ENCODE results near the gene CARS1. TPM values are rescaled to one million over a fixed set of nuclear protein-coding genes. Genes with fewer than 3 reads are reported as not detected.

CARS1 gene
- total and polyA plus RNA-seq, 2 of the 8 experiments (the other 6 are each of a cell fraction or from before 2014, with no cell fraction given): 44.1 to 100 TPM

DNA sequence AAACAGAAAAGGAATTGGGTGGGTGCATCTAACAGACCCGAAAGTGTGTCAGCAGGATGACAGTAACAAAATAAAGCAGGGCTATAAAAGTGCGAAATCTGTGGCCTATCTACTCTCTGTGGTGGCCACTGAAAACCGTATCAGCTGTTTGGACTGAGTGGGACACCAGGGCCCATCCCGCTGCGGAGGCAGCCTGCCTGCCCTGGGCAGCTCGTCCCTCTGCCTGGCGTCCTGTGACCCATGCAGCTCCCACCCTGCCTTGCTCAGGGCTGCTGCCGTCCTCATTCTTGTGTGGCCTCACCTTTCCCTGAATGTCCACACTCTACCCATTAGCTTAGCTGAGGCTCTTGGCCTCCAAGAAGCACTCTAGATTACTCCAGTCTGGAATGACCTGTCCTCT, 30.4 kb downstream of the CARS1 start:
- FAIRE-seq: no peak
- Histone ChIP-seq H3K14ac (ENCODE audit: insufficient read length) (no peak overlapping the region), H3K9ac (replicated peaks in 1 of 4; ENCODE audit: extremely low read depth in 1 of 4, low read depth in 3 of 4, low read length in 3 of 4) (no peak overlapping the region), H2BK12ac (ENCODE audit: low read depth, low read length) (no peak overlapping the region), H3K79me1 (ENCODE audit: low read depth, low read length) (peaks cover 3% of the 10 kb centered on the region; the same call in 1 of the 2 replicates), H3K4me2 (ENCODE audit: insufficient read depth in 1 of 2, low read depth in 2 of 2, low read length in 2 of 2) (no peak overlapping the region), H4K8ac (ENCODE audit: extremely low read depth, insufficient read depth, low read length) (no peak overlapping the region), H3K9me3 (ENCODE audit: insufficient read depth in 2 of 2, low read depth in 1 of 2, low read length in 1 of 2) (no peaks in the 10 kb centered on the region), H2BK20ac (ENCODE audit: low read length) (no peak overlapping the region), H2AFZ (ENCODE audit: low read length) (no peak overlapping the region), H4K5ac (ENCODE audit: insufficient read length, low read depth, low read length) (no peak overlapping the region), H3K4me1 (replicated peaks in 1 of 4; ENCODE audit: control insufficient read depth in 3 of 4, insufficient read depth in 4 of 4, low read length in 3 of 4) (no peaks in the 10 kb centered on the region; a peak in 1 of 7 replicates), H3K56ac (replicated peaks; ENCODE audit: insufficient read length, low read depth, low read length) (no peak overlapping the region), H3K18ac (ENCODE audit: extremely low read depth, low read length) (no peak overlapping the region), H2BK15ac (ENCODE audit: low read length) (no peak overlapping the region), H3K23ac (ENCODE audit: insufficient read length) (no peak overlapping the region), H3K79me2 (ENCODE audit: control insufficient read depth in 1 of 2, insufficient read depth in 2 of 2, low read length in 2 of 2) (peaks cover 0 to 3% of the 10 kb centered on the region in 2 experiments; a peak in 1 of 4 replicates), H4K20me1 (replicated peaks in 1 of 2; ENCODE audit: control insufficient read depth in 1 of 2, insufficient read depth in 2 of 2, low read length in 2 of 2) (peaks cover 3 to 16% of the 10 kb centered on the region in 2 experiments), H3K4me3 (ENCODE audit: extremely low read depth in 1 of 4, insufficient read depth in 2 of 4, low read depth in 3 of 4, low read length in 4 of 4) (no peak overlapping the region), H2BK120ac (replicated peaks; ENCODE audit: low read depth, low read length) (no peak overlapping the region), H2BK5ac (ENCODE audit: low read depth, low read length) (no peak overlapping the region), H3K23me2 (ENCODE audit: low read depth, low read length) (no peaks in the 10 kb centered on the region), H3K4ac (replicated peaks; ENCODE audit: insufficient read length, low read depth, low read length) (no peak overlapping the region), H3K27me3 (replicated peaks in 1 of 4; ENCODE audit: control insufficient read depth in 3 of 4, extremely low read depth in 1 of 4, insufficient read depth in 3 of 4, low read length in 3 of 4) (no peaks in the 10 kb centered on the region), H2AK5ac (ENCODE audit: low read depth, low read length) (no peak overlapping the region), H3K36me3 (ENCODE audit: control insufficient read depth in 2 of 4, insufficient read depth in 4 of 4, low read length in 3 of 4) (peaks cover 10 to 64% (median 40%) of the 10 kb centered on the region in 4 experiments), H3K27ac (ENCODE audit: low read depth, low read length) (no peak overlapping the region), H4K91ac (replicated peaks; ENCODE audit: insufficient read length, low read length) (no peak overlapping the region)
- DNase-seq (ENCODE audit: low read depth in 1 of 2, low spot score in 2 of 2): no peak
- POLR2A ChIA-PET (ENCODE audit: partially characterized antibody): interaction anchor here (0.5 to 1.2 kb wide), 4 partner anchors 11 to 88 kb away, joined by 3 to 4 read pairs (median 4); no protein-coding TSS in a partner anchor
- TF ChIP-seq BCL11A (IDR thresholded peaks at IDR 0.05; ENCODE audit: low read depth in 2 of 2, low read length in 2 of 2) (no peak), CHD1 (IDR thresholded peaks at IDR 0.05; ENCODE audit: low read depth, low read length) (no peak), SIRT6 (IDR thresholded peaks at IDR 0.05; ENCODE audit: low read length) (no peak), CHD2 (IDR thresholded peaks at IDR 0.05; ENCODE audit: low read length) (no peak)
- WGBS, 2 experiments (ENCODE audit: extremely low coverage in 1 of 2, insufficient coverage in 1 of 2, insufficient read length in 1 of 2, insufficient replicate concordance in 2 of 2, low coverage in 1 of 2, low lambda C conversion rate in 2 of 2, missing lambda C conversion rate in 1 of 2): 89% methylated on average over 8 of the region's 8 CpGs; no CpG with 5 or more reads in 1 of the 2 experiments
- CTCF ChIA-PET (ENCODE audit: partially characterized antibody): interaction anchor here (0.8 to 9.2 kb wide), 7 partner anchors 9 to 66 kb away, joined by 3 to 66 read pairs (median 3); no protein-coding TSS in a partner anchor
